Gastrocnemius medialis (tissue), 4 donors: ENCODE results near the gene ZNF765.

Experiments
- CTCF ChIP-seq, 5 experiments: fragments of 450-650 bp in 3 of 5; fragments of 200-600 bp in 2 of 5; sonication (generic) in 2 of 5; IDR thresholded peaks in 4 of 5; conservative IDR thresholded peaks in 1 of 5; 1 replicate in 4 of 5; 2 replicates in 1 of 5; pipeline ENCODE4 v1.5.1; 2016 to 2019; ENCODE audit warnings: antibody characterized with exemption in 5 of 5, mild to moderate bottlenecking in 3 of 5, moderate library complexity in 3 of 5
- POLR2A ChIP-seq, 2 donors: fragments of 450-650 bp; IDR thresholded peaks; one replicate each; pipeline ENCODE4 v1.6.1; 2017; ENCODE audit warnings: antibody characterized with exemption in 2 of 2, mild to moderate bottlenecking in 2 of 2, moderate library complexity in 2 of 2

- no peak for TF ChIP-seq CTCF (IDR thresholded peaks at IDR 0.05 in 4 of 5, conservative IDR thresholded peaks at IDR 0.05 in 1 of 5)
- TF ChIP-seq POLR2A (IDR thresholded peaks at IDR 0.05): no peak
Observed at GRCh38 chr19:53374743-53375142, 20.2 kb upstream of the ZNF765 start.
